Esophagus squamous epithelium (tissue), 5 donors: ENCODE data around the gene P3H2. TPM values are rescaled to one million over a fixed set of nuclear protein-coding genes. Genes with fewer than 3 reads are reported as not detected.

Experiments
- DNase-seq: peaks from one replicate; lab custom pipeline; 2025; lab: John Stamatoyannopoulos, UW
- H3K27ac ChIP-seq, 4 donors: fragments of 200-600 bp; sonication (generic); one replicate each; pipeline ENCODE4 v1.5.1; 2016 to 2019; ENCODE audit warnings: mild to moderate bottlenecking in 1 of 4
- H3K27me3 ChIP-seq, 4 donors: fragments of 200-600 bp; sonication (generic); 1 replicate in 3 of 4; 2 replicates in 1 of 4; pipeline versions ENCODE4 v1.5.1 to v1.6.0; 2017 to 2021; ENCODE audit warnings: antibody characterized with exemption in 1 of 4
- H3K36me3 ChIP-seq, 3 donors: fragments of 200-600 bp; sonication (generic); one replicate each; pipeline ENCODE4 v1.5.1; 2016 to 2019
- H3K4me1 ChIP-seq, 3 donors: fragments of 200-600 bp; sonication (generic); one replicate each; pipeline ENCODE4 v1.5.1; 2017 to 2019
- H3K4me3 ChIP-seq, 4 donors: fragments of 200-600 bp; sonication (generic); 1 replicate in 3 of 4; 2 replicates in 1 of 4; pipeline ENCODE4 v1.5.1; 2016 to 2019; ENCODE audit warnings: mild to moderate bottlenecking in 2 of 4, moderate library complexity in 1 of 4
- H3K9me3 ChIP-seq, 3 donors: fragments of 200-600 bp; sonication (generic); one replicate each; pipeline ENCODE4 v1.5.1; 2016 to 2019
- POLR2A ChIP-seq, 4 donors: fragments of 450-650 bp; IDR thresholded peaks; one replicate each; pipeline ENCODE4 v1.6.1; 2017; ENCODE audit warnings: antibody characterized with exemption in 4 of 4, mild to moderate bottlenecking in 4 of 4, moderate library complexity in 3 of 4
- WGBS, 2 donors: methylation state at CpG; one replicate each; pipeline ENCODE4 v1.1.5; 2018; 5-methylcytosine and 5-hydroxymethylcytosine counted together
- intact Hi-C: fragments of 100-400 bp; cut with DNase I; formaldehyde crosslinking; loops from one replicate; pipeline ENCODE4 v1.15.0; 2022
- small RNA-seq, 4 donors: library from RNA; depleted of rRNA; stranded (forward); fragments of <200 nt; gene quantifications; one replicate each; pipeline ENCODE3, GENCODE V24; 2016
- total RNA-seq, 4 donors: library from RNA; depleted of rRNA; stranded (reverse); fragments of >200 nt; gene quantifications; one replicate each; pipeline ENCODE4 v1.1.0, GENCODE V29; 2016
- TF ChIP-seq, protein P1 (sequence below), 6 experiments: fragments of 450-650 bp in 4 of 6; fragments of 200-600 bp in 2 of 6; sonication (generic) in 2 of 6; IDR thresholded peaks; one replicate each; pipeline ENCODE4 v1.5.1; 2016 to 2019; ENCODE audit warnings: antibody characterized with exemption in 6 of 6, mild to moderate bottlenecking in 4 of 6, moderate library complexity in 4 of 6
- donor health status: DM: yes; HTN: yes; CAD: no.

The P3H2 gene
- total RNA-seq, 4 donors from 2014 or later, result 16.5 to 41.2 (median 34.0) TPM

DNA sequence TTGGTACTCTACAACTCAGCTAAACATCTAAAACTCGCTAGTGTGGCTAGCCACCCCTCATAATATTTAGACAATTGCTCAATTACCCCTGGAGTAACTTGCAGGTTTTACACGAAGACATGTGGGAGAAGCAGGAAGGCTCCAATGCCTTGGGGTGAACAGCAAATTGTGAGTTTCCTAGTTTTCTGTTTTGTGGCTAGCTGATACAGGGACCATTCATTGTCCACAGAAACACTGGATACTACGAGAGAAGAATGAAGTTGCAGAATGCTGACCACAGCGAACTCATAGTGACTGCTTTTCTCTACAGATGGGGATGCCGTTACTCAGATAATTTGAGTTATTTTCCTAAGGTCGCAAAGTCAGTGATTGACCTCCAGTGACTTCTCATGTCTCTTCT, 212.9 kb downstream of the P3H2 start:
- Histone ChIP-seq H3K4me1 (peaks cover 6 to 42% (median 10%) of the 10 kb centered on the region in 3 donors), H3K9me3 (no peaks in the 10 kb centered on the region), H3K4me3 (no peak overlapping the region), H3K27ac (peak overlapping the region; percentile 75 to 89 (median 86)), H3K36me3 (no peaks in the 10 kb centered on the region), H3K27me3 (peaks cover 0 to 12% (median 0%) of the 10 kb centered on the region in 4 donors)
- intact Hi-C loops, result no loop called here
- DNase-seq, result no peak
- WGBS, 2 donors, result 62 to 75% methylated on average over 6 of the region's 6 CpGs
- TF ChIP-seq, protein P1, sequence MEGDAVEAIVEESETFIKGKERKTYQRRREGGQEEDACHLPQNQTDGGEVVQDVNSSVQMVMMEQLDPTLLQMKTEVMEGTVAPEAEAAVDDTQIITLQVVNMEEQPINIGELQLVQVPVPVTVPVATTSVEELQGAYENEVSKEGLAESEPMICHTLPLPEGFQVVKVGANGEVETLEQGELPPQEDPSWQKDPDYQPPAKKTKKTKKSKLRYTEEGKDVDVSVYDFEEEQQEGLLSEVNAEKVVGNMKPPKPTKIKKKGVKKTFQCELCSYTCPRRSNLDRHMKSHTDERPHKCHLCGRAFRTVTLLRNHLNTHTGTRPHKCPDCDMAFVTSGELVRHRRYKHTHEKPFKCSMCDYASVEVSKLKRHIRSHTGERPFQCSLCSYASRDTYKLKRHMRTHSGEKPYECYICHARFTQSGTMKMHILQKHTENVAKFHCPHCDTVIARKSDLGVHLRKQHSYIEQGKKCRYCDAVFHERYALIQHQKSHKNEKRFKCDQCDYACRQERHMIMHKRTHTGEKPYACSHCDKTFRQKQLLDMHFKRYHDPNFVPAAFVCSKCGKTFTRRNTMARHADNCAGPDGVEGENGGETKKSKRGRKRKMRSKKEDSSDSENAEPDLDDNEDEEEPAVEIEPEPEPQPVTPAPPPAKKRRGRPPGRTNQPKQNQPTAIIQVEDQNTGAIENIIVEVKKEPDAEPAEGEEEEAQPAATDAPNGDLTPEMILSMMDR (IDR thresholded peaks at IDR 0.05), result no peak
- no peak for TF ChIP-seq POLR2A (IDR thresholded peaks at IDR 0.05)

Small RNA genes lying within 50 kb of the gene (small RNA-seq; reads per million reads assigned to genes)
- gene RNU6-1109P, result 0 reads per million in 4 donors

Other genes with a start within 250 kb of the P3H2 start
- 10 to 100 TPM; 34.8 to 59.6 (median 45.4) TPM for gene CLDN1, start 201.5 kb upstream of the P3H2 start, total RNA-seq